Parathyroid adenoma (tissue), 2 donors: Measurements from ENCODE around the gene PLET1.

Experiments used
- H2AFZ ChIP-seq: fragments of 300-600 bp; sonication (generic); one replicate; pipeline ENCODE4 v1.7.0; 2017; ENCODE audit warnings: antibody characterized with exemption, mild to moderate bottlenecking
- H3K27ac ChIP-seq: fragments of 300-600 bp; sonication (generic); one replicate; pipeline ENCODE4 v1.7.0; 2017
- H3K27me3 ChIP-seq: fragments of 300-600 bp; sonication (generic); one replicate; pipeline ENCODE4 v1.7.0; 2017; ENCODE audit warnings: low read length; ENCODE audit not compliant: control insufficient read depth, insufficient read depth
- H3K36me3 ChIP-seq: fragments of 300-600 bp; sonication (generic); one replicate; pipeline ENCODE4 v1.7.0; 2017; ENCODE audit warnings: low read length; ENCODE audit not compliant: control insufficient read depth, insufficient read depth
- H3K4me1 ChIP-seq: fragments of 300-600 bp; sonication (generic); one replicate; pipeline ENCODE4 v1.7.0; 2017; ENCODE audit warnings: control low read depth
- H3K4me2 ChIP-seq: fragments of 300-600 bp; sonication (generic); one replicate; pipeline ENCODE4 v1.7.0; 2017; ENCODE audit warnings: low read length
- H3K4me3 ChIP-seq: fragments of 300-600 bp; sonication (generic); one replicate; pipeline ENCODE4 v1.7.0; 2017; ENCODE audit warnings: low read depth, low read length
- H3K79me2 ChIP-seq: fragments of 300-600 bp; sonication (generic); one replicate; pipeline ENCODE4 v1.7.0; 2017; ENCODE audit warnings: control low read depth
- H3K9ac ChIP-seq: fragments of 300-600 bp; sonication (generic); one replicate; pipeline ENCODE4 v1.7.0; 2017; ENCODE audit warnings: mild to moderate bottlenecking
- H3K9me3 ChIP-seq: fragments of 300-600 bp; sonication (generic); one replicate; pipeline ENCODE4 v1.7.0; 2017; ENCODE audit warnings: low read length; ENCODE audit not compliant: control insufficient read depth
- TF ChIP-seq, protein P1 (sequence below): fragments of 300-600 bp; sonication (generic); IDR thresholded peaks from one replicate; pipeline ENCODE4 v1.7.0; 2017; ENCODE audit warnings: antibody characterized with exemption, mild to moderate bottlenecking
- donor health status: primary hyperparathyroidism.

PLET1 gene

DNA sequence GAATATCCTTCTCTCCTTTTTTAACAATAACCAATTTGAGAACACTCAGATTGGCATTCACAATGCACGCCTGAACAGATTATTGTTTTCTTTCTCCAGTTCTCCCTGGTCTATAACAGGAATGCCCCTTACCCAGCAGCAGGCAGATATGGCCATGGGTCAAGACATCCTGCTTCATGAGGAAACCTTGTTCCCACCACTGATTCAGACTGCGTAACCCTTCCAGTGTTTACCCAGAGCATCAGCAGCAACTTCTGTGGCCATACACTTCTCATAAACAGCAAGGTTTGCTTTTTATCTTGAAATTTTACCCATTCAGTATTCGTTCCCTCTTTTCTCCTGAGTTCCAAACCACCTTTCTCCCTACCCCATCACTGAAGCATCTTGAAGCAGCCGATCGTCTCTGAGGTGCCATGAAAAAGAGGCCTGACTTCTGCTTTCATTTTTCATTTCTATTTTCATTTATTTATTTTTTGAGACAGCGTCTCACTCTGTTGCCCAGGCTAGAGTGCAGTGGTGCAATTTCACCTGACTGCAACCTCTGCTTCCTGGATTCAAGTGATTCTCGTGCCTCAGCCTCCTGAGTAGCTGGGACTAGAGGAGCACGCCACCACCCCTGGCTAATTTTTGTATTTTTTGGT is 24.8 kb downstream of the PLET1 start:
- H3K4me3 ChIP-seq: no peak overlapping the region
- TF ChIP-seq, protein P1, sequence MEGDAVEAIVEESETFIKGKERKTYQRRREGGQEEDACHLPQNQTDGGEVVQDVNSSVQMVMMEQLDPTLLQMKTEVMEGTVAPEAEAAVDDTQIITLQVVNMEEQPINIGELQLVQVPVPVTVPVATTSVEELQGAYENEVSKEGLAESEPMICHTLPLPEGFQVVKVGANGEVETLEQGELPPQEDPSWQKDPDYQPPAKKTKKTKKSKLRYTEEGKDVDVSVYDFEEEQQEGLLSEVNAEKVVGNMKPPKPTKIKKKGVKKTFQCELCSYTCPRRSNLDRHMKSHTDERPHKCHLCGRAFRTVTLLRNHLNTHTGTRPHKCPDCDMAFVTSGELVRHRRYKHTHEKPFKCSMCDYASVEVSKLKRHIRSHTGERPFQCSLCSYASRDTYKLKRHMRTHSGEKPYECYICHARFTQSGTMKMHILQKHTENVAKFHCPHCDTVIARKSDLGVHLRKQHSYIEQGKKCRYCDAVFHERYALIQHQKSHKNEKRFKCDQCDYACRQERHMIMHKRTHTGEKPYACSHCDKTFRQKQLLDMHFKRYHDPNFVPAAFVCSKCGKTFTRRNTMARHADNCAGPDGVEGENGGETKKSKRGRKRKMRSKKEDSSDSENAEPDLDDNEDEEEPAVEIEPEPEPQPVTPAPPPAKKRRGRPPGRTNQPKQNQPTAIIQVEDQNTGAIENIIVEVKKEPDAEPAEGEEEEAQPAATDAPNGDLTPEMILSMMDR: no peak
- no peak overlapping the region for H2AFZ ChIP-seq
- no peaks in the 10 kb centered on the region for H3K36me3 ChIP-seq
- H3K4me2 ChIP-seq: no peak overlapping the region
- no peaks in the 10 kb centered on the region for H3K9me3 ChIP-seq
- H3K4me1 ChIP-seq: no peaks in the 10 kb centered on the region
- H3K27ac ChIP-seq: no peak overlapping the region
- H3K79me2 ChIP-seq: no peaks in the 10 kb centered on the region
- no peak overlapping the region for H3K9ac ChIP-seq
- H3K27me3 ChIP-seq: no peaks in the 10 kb centered on the region

DNA sequence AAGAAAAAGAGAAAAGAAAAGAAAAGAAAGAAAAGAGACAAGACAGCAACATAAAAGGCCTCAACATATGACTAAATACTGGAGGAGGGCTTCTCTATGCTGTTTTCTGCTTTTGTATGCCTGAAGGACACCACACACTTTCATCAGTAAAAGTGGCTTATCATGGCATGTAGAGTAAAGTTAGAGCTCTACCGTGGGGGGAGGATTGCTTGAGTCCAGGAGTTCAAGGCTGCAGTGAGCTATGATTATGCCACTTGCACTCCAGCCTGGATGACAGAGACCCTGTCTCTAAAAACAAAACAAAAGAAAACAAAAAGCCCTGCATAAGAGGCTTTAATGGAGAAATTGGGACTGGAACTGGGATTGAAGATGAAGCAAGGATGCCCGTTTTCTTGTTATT is 28.7 kb downstream of the PLET1 start:
- no peak overlapping the region for H3K27ac ChIP-seq
- no peaks in the 10 kb centered on the region for H3K36me3 ChIP-seq
- H2AFZ ChIP-seq: no peak overlapping the region
- no peak overlapping the region for H3K9ac ChIP-seq
- H3K79me2 ChIP-seq: no peaks in the 10 kb centered on the region
- no peak overlapping the region for H3K4me3 ChIP-seq
- H3K27me3 ChIP-seq: no peaks in the 10 kb centered on the region
- no peaks in the 10 kb centered on the region for H3K4me1 ChIP-seq
- no peak overlapping the region for H3K4me2 ChIP-seq
- TF ChIP-seq, protein P1: no peak
- no peaks in the 10 kb centered on the region for H3K9me3 ChIP-seq

- Histone ChIP-seq H3K79me2 (peaks cover 3% of the 10 kb centered on the region), H3K9me3 (no peaks in the 10 kb centered on the region), H3K4me2 (no peak overlapping the region), H3K9ac (no peak overlapping the region), H3K36me3 (no peaks in the 10 kb centered on the region), H3K27me3 (no peaks in the 10 kb centered on the region), H3K4me1 (no peaks in the 10 kb centered on the region), H2AFZ (no peak overlapping the region), H3K4me3 (no peak overlapping the region), H3K27ac (no peak overlapping the region)
- TF ChIP-seq, protein P1: no peak
These were observed 30.8 kb downstream of the PLET1 start for GRCh38 chr11:112229746-112230433.

DNA sequence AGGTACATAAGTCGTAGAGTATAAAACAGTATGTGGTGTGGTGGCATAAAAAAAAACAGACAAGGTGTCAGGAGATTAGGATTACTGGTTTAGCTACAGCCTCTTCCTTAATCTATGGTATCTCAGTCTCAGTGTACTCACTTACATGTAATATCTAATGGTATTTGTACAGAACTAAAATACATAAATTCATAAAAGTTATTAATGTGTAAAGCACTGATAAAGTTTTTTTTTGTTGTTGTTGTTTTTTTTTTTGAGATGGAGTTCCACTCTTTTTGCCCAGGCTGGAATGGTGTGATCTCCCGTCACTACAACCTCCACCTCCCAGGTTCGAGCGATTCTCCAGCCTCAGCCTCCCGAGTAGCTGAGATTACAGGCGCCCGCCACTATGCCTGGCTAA is 31.5 kb downstream of the PLET1 start:
- TF ChIP-seq, protein P1: no peak
- no peak overlapping the region for H3K4me3 ChIP-seq
- H3K36me3 ChIP-seq: no peaks in the 10 kb centered on the region
- no peaks in the 10 kb centered on the region for H3K27me3 ChIP-seq
- H3K79me2 ChIP-seq: peaks cover 3% of the 10 kb centered on the region
- H3K9me3 ChIP-seq: no peaks in the 10 kb centered on the region
- H3K9ac ChIP-seq: no peak overlapping the region
- no peak overlapping the region for H3K4me2 ChIP-seq
- no peak overlapping the region for H2AFZ ChIP-seq
- no peaks in the 10 kb centered on the region for H3K4me1 ChIP-seq
- H3K27ac ChIP-seq: no peak overlapping the region

GRCh38 chr11:112228706-112229105 is 32.0 kb downstream of the PLET1 start:
- H3K36me3 ChIP-seq: no peaks in the 10 kb centered on the region
- H3K27me3 ChIP-seq: no peaks in the 10 kb centered on the region
- TF ChIP-seq, protein P1: no peak
- no peak overlapping the region for H3K27ac ChIP-seq
- no peak overlapping the region for H3K9ac ChIP-seq
- H3K9me3 ChIP-seq: no peaks in the 10 kb centered on the region
- H3K4me1 ChIP-seq: no peaks in the 10 kb centered on the region
- peaks cover 3% of the 10 kb centered on the region for H3K79me2 ChIP-seq
- H3K4me3 ChIP-seq: no peak overlapping the region
- H2AFZ ChIP-seq: no peak overlapping the region
- H3K4me2 ChIP-seq: no peak overlapping the region
